IPS-11a (cell line): ENCODE data around the gene CENPK.
"Not testable (repeated sequence)": the region's sequence is repeated elsewhere in the genome, so short reads cannot be mapped to it uniquely, and the experiment has no call there.

Source experiments
- H3K4me3 ChIP-seq: one replicate; pipeline ENCODE4 v1.5.1; 2013; ENCODE audit warnings: low read depth, low read length, control low read depth

Gene CENPK

GRCh38 chr5:65508978-65509377 lies 54.0 kb downstream of the CENPK start:
- no peak overlapping the region for H3K4me3 ChIP-seq

GRCh38 chr5:65506961-65507360 lies 56.0 kb downstream of the CENPK start:
- H3K4me3 ChIP-seq: no peak overlapping the region

DNA sequence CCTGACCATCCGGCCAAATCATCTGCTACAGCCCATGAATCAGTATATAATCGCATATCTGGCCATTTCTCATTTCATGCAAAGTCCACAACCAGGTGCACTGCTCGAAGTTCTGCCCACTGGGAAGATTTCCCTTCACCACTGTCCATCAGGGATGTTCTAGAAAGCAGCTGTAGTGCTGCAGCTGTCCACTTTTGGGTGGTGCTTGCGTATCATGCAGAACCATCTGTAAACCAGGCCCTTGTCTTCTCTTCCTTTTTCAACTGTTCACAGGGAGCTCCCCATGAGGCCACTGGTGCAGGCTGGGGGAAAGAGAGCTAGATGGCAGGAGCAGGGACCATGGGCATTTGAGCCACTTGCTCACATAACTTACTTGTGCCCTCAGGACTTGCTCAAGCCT lies 73.8 kb downstream of the CENPK start:
- no peak overlapping the region for H3K4me3 ChIP-seq

DNA sequence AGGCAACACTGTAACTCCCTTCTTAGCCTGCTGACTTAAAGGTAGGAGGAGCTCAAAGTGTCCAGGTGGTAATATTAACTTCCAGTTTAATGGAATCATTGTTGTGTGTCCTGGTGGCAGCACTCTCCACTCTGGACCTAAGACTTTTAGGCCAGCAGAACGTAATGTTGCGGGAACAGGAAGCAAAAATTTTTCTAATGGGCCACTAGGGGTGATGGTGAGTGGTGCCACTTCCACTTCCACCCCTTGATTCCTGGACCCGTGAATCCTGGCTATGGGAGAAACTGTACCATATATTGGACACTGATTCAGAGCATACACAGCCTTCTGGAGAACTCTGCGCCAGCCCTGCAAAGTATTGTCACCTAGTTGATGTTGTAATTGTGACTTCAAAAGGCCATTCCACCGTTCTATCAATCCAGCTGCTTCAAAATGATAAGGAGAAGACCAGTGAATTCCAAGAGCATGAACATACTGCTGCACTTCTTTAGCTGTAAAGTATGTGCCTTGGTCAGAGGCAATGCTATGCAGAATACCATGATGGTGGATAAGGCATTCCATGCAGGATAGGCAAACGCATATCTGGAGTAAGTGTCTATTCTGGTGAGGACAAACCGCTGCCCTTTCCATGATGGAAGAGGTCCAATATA lies 74.8 kb downstream of the CENPK start:
- not testable (repeated sequence) for H3K4me3 ChIP-seq

DNA sequence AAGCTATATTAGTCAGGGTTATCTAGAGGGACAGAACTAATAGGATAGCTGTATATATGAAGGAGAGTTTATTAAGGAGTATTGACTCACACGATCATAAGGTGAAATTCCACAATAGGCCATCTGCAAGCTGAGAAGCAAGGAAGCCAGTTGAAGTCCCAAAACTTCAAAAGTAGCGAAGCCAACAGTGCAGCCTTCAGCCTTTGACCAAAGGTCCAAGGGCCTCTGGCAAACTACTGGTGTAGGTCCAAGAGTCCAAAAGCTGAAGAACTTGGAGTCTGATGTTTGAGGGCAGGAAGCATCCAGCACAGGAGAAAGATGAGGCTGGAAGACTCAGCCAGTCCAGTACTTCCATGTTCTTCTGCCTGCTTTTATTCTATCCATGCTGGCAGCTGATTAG lies 76.2 kb downstream of the CENPK start:
- not testable (repeated sequence) for H3K4me3 ChIP-seq

- H3K4me3 ChIP-seq: no peak overlapping the region
These were observed 77.6 kb downstream of the CENPK start for GRCh38 chr5:65485405-65485804.

DNA sequence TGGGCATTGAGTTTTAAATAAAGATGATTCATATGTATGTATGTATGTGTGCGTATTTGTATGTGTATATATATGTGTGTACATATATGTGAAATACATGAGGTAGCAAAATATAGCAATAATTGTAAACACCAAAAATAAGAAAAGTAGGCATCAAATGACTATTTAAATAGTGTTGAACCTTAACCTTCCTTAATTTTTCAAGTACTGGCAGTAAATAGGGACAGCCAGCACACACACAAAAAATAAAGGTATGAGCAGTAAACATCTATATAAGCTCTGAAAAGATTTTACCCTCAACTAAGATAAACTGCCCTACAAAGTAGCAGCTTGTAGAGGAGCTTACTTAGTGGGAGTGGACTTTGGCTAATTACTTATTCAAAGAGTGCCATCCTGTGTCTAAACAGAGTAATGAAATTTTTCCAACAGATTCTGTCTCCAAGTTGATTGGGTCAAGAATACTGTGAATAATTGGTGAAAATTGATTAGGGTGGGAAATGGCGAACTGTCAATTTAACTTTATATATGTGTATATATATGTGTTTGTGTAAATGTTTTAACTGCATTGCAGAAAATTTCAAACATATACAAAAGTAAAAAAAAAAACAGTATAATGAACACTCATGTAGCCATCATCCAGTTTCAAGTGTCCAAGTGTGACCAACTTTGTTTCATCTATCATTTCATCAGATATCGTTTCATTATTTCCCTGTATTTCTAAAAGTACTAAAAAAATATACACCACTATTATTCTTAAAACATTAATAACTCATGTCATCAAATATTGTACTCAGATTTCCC lies 79.2 kb downstream of the CENPK start:
- no peak overlapping the region for H3K4me3 ChIP-seq

DNA sequence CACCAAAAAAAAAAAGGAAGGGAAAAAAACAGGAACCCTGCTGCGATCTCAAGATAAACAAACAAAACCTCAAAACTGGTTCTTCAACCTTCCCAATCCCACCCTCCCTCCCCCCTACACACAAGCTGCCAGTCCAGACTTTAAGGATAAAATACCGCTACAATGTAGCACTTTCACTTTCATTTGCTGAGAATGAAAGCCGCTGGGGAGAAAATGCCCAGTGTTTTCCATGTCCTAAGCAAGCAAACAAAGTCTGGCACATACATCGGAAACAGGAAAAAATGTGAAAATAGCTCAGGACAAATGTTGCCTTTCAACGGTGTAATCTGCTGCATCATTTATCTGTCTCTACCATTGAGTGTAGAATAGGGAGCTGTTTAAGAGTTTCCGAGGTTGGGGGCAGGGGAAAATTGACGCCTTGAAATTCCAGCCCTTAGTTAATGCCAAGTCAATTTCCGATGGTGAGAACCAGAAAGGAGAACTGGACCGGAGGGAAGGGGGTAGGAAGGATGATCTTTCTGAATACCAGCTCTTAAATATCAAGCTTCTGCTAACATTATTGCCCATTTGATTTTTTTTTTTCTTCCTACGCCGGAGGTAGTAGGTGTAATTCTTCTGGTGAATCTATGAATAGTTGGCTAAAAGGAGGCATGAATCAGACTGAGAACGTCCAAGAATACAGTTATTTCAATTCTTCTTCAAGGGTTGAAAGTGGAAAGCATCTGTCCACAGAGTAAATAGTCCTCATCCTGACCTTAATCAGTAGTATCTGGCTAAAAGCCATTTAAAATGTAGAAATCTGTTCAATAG lies 80.0 kb downstream of the CENPK start:
- peak overlapping the region; percentile 65 for H3K4me3 ChIP-seq

- H3K4me3 ChIP-seq: peak overlapping the region; percentile 65
These were observed 80.7 kb downstream of the CENPK start for GRCh38 chr5:65482296-65482735.

DNA sequence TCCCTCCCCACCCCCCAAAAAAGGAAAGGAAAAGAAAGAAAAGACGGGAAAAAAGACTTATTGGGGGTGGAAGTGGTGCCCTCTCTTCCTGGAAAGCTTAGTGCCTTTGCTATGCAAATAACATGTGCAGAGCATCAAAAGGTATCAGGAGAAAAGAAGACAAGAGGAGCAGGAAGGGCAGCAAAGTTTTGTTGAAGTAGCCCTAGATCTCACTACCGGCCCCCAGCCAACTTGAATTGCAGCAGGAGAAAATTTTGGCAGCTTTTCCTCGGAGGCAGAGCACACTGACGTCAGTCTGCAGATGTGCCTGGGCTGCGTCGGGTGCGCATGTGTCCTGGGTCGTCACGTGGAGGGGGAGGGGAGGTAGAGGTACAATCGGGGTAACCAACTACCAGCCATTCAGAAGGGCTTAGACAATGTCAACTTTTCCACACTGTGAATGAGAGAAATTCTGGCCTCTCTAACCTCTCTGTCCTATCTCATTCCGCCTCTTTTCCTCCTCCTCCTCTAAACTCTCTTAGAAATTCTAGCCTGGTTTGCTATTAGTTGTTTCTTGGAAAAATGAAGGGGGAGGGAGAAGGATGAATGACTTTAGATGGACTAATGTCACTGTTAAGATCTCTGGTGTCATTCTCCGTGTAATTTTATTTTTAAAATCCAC lies 81.2 kb downstream of the CENPK start, which contains the start of gene ADAMTS6:
TSS of gene ADAMTS6 (minus strand) at position 286 of the 661 bp plus-strand sequence. CDS start 8,247 bp downstream, outside the sequence.
- peak within 1 kb of the TSS; percentile 65 for H3K4me3 ChIP-seq

GRCh38 chr5:65481171-65481581 lies 81.8 kb downstream of the CENPK start:
- peak overlapping the region; percentile 36 for H3K4me3 ChIP-seq

- peak overlapping the region; percentile 36 for H3K4me3 ChIP-seq
These were observed 82.6 kb downstream of the CENPK start for GRCh38 chr5:65480306-65480865.

GRCh38 chr5:65479527-65479926 lies 83.4 kb downstream of the CENPK start:
- no peak overlapping the region for H3K4me3 ChIP-seq

- H3K4me3 ChIP-seq: no peak overlapping the region
These were observed 84.6 kb downstream of the CENPK start for GRCh38 chr5:65478336-65478735.

- no peak overlapping the region for H3K4me3 ChIP-seq
These were observed 87.1 kb downstream of the CENPK start for GRCh38 chr5:65475895-65476294.

DNA sequence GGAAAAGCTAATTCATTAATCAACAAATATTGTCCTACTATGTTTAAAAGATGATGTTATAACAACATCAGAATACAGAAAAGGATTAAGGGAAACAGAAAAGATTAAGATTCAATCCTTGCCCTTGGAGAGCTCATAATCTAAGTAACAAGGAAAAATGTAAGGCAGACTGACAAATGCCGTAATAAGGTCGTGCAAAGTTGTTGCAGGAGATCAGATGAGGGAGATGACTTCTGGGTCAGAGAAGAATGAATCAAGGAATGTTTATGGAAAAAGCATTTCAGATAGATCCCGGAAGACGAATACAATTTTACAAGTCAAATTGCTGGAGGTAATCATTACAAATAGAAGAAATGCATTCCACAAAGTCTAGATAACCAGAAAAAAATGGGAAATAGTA lies 87.6 kb downstream of the CENPK start:
- no peak overlapping the region for H3K4me3 ChIP-seq

- no peak overlapping the region for H3K4me3 ChIP-seq
These were observed 88.7 kb downstream of the CENPK start for GRCh38 chr5:65474130-65474711.

- no peak overlapping the region for H3K4me3 ChIP-seq
These were observed 94.3 kb downstream of the CENPK start for GRCh38 chr5:65468633-65469032.
